GM18951 (cell line): ENCODE data around the gene SMARCB1.

Source experiments
- POLR2A ChIP-seq: IDR thresholded peaks from 4 replicates; pipeline ENCODE4 v1.6.1; 2011; ENCODE audit warnings: mild to moderate bottlenecking; ENCODE audit not compliant: insufficient read length, insufficient read depth; ENCODE audit errors: extremely low read depth
- in situ Hi-C: fragments of 300-500 bp; cut with MboI; formaldehyde crosslinking; loops from one replicate; pipeline ENCODE4 v1.12.0; 2022; ENCODE audit warnings: low sequenced_read_pairs, mixed read lengths, inconsistent platforms; ENCODE audit not compliant: unreplicated experiment

The SMARCB1 gene

GRCh38 chr22:23786752-23787599 is at the start of gene SMARCB1:
Gene SMARCB1, plus strand, starts transcription at chr22:23786966. Its CDS starts 204 bp downstream, at chr22:23787170.
- TF ChIP-seq POLR2A: peak; percentile 77
- in situ Hi-C loops: no loop called here

DNA sequence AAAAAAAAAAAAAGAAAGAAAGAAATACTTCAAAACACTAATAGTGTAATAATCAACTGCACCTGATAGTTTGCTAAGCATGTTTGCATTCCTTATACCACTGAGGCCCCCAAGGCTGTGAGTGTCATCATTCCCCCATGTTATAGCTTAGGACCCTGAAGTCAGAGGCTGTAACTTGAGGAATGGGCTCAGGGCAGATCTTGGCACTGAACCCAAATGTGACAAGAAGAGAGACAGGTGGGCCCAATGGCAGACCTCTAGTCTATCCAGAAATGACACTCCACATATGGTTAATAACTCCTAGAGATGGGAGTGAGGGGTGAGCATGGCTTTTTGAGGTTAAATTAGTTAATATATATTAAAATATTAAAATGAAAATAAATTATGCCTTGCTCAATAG is 49.1 kb upstream of the SMARCB1 start:
- in situ Hi-C loops: no loop called here
- TF ChIP-seq POLR2A: no peak

- TF ChIP-seq POLR2A: no peak
- in situ Hi-C loops: no loop called here
Observed at GRCh38 chr22:23742505-23743264, 44.1 kb upstream of the SMARCB1 start.

GRCh38 chr22:23743303-23743705 is 43.5 kb upstream of the SMARCB1 start:
- TF ChIP-seq POLR2A: no peak
- in situ Hi-C loops: no loop called here

- in situ Hi-C loops: no loop called here
- TF ChIP-seq POLR2A: no peak
Observed at GRCh38 chr22:23744001-23744400, 42.8 kb upstream of the SMARCB1 start.

GRCh38 chr22:23744485-23744884 is 42.3 kb upstream of the SMARCB1 start:
- no peak for TF ChIP-seq POLR2A
- in situ Hi-C loops: no loop called here

DNA sequence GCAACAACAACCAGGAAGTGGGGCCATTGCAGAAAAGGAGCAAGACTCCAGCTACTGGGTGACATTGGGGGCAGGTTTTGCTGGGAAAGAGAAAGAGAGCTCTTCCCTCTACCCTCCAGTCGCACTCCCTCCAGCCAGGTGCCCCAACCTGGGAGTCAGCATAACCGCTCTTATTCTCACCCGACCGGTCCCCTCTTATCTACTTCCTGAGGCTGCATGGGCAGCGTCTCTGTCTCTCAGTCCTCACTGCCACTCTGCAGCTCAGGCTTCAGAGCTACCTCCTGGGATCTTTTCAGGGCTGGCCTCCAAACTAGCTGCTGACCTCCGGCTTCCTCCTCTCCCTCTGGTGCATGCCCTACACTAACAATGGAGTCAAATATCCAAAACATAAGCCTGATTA is 41.0 kb upstream of the SMARCB1 start:
- in situ Hi-C loops: no loop called here
- TF ChIP-seq POLR2A: no peak

GRCh38 chr22:23749841-23750301 is 36.9 kb upstream of the SMARCB1 start:
- TF ChIP-seq POLR2A: no peak
- in situ Hi-C loops: no loop called here

GRCh38 chr22:23750367-23750713 is 36.4 kb upstream of the SMARCB1 start:
- in situ Hi-C loops: no loop called here
- TF ChIP-seq POLR2A: no peak

DNA sequence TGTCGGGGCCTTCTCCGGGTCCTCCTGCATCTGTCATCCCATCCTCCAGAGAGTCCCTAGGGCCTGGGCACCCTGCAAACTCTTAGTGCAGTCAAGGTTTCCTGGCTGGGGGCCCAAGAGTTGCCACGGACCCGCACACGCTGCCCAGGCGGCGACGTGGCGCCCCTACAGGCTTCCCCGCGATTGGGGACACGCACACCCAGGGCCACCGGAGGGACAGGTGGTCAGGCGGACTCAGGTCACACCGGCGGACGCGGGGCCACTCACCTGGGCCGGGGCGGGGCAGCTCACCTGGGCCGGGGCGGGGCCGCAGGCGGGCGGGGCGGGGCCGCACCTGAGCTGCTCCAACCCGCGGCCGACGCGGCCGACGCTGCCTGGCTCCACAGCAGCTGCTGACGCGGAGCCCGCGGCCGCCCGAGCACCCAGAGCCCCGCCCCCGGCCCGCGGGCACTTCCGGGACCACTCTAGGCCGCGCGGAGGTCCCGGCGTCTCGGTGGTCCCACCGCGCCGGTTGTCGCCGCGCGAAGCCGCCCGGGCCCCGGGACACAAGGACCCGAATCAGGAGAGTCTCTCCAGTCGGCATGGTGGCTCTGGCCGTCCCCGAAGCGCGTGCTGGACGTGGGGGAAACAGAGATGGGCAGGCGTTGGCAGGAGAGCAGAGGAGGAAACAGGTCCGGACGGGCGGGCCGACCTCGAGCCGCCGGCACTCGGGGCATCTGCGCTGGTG is 35.9 kb upstream of the SMARCB1 start, which contains the start of gene ZNF70:
Gene ZNF70 (minus strand): TSS at position 399 of the 727 bp plus-strand sequence. CDS start 5,972 bp downstream, outside the sequence.
- in situ Hi-C loops: no loop called here
- peak; percentile 72 for TF ChIP-seq POLR2A

DNA sequence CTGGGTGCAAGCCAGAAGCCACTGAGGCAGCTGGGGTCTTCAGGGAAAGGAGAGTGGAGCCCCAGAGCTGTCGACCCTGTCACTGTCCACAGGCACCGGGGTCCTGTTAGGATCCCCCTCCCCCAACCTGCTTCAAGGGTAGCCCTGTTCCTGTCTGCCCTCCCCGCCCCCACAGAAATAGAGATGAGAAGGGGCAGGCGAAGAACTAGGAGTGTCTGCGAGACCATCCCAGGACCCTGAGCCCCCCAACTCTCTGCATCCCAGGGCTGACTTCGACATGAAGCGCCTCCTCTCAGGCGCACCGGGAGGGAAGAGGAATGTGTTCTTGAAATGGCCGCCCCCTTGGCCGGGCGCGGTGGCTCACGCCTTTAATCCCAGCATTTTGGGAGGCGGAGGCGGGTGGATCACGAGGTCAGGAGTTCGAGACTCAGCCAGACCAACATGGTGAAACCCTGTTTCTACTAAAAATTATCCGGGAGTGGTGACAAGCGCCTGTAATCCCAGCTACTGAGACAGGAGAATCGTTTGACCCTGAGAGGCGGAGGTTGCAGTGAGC is 35.2 kb upstream of the SMARCB1 start:
- no peak for TF ChIP-seq POLR2A
- in situ Hi-C loops: no loop called here

- in situ Hi-C loops: no loop called here
- no peak for TF ChIP-seq POLR2A
Observed at GRCh38 chr22:23752090-23752691, 34.6 kb upstream of the SMARCB1 start.
